ENCODE measurements around the gene HTR2B.

- no peak for TF ChIP-seq POLR2A (IDR thresholded peaks at IDR 0.05)
- TF ChIP-seq CTCF (IDR thresholded peaks at IDR 0.05), result no peak
Measured at GRCh38 chr2:231174211-231174651, 49.4 kb upstream of the HTR2B start.

Measured in thyroid gland (tissue), 4 donors.